ENCODE results near the gene MACROH2A1.

Gene MACROH2A1

GRCh38 chr5:135310328-135310989 is 88.6 kb downstream of the MACROH2A1 start:
- DNase-seq: no peak

- no peak for DNase-seq
These were observed 89.4 kb downstream of the MACROH2A1 start for GRCh38 chr5:135309391-135310327.

- DNase-seq: no peak
These were observed 90.3 kb downstream of the MACROH2A1 start for GRCh38 chr5:135308752-135309151.

GRCh38 chr5:135308245-135308644 is 90.8 kb downstream of the MACROH2A1 start:
- no peak for DNase-seq

GRCh38 chr5:135307143-135307903 is 91.7 kb downstream of the MACROH2A1 start:
- no peak for DNase-seq

- DNase-seq: no peak
These were observed 92.5 kb downstream of the MACROH2A1 start for GRCh38 chr5:135306557-135306956.

- DNase-seq: peak; percentile 54
These were observed 94.4 kb downstream of the MACROH2A1 start for GRCh38 chr5:135304352-135305221.

- DNase-seq: no peak
These were observed 95.4 kb downstream of the MACROH2A1 start for GRCh38 chr5:135303582-135304173.

GRCh38 chr5:135296900-135297816 is 101.9 kb downstream of the MACROH2A1 start:
- no peak for DNase-seq

- no peak for DNase-seq
These were observed 103.2 kb downstream of the MACROH2A1 start for GRCh38 chr5:135295852-135296251.

- DNase-seq: no peak
These were observed 104.2 kb downstream of the MACROH2A1 start for GRCh38 chr5:135294793-135295192.

- no peak for DNase-seq
These were observed 109.4 kb downstream of the MACROH2A1 start for GRCh38 chr5:135289651-135290050.

GRCh38 chr5:135287551-135287950 is 111.5 kb downstream of the MACROH2A1 start:
- no peak for DNase-seq

All from right hindlimb (tissue), 1 donor.